GM12874 (cell line): ENCODE measurements around the gene SARS2.

Source experiments
- CTCF ChIP-seq: IDR thresholded peaks from 2 replicates; pipeline ENCODE4 v1.5.1; 2011; ENCODE audit warnings: low read depth, mild to moderate bottlenecking, control low read depth, low read length, moderate library complexity; ENCODE audit not compliant: insufficient read depth

Gene SARS2

DNA sequence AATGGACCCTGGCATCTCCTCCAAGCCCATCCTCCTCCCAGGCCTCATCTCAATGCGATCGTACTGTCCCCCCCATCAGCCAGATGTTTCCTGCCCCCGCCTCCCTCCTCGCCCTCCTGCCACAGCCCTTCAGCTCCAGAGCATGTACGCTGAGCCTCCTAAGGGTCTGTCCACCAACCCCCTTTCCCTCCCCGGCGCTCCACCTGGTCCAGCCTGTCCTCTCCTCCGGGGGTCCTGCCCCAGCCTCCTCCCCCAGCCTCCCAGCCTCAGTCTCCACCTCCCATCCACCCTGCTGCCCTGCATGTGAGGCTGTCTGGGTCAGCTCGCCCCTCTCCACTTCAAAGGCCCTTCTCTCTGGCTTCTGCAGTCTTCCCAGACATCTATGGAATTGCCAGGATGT, 35.6 kb downstream of the SARS2 start:
- TF ChIP-seq CTCF, result no peak

GRCh38 chr19:38893341-38893771, 37.2 kb downstream of the SARS2 start:
- no peak for TF ChIP-seq CTCF

GRCh38 chr19:38892841-38893240, 37.7 kb downstream of the SARS2 start:
- TF ChIP-seq CTCF, result no peak

DNA sequence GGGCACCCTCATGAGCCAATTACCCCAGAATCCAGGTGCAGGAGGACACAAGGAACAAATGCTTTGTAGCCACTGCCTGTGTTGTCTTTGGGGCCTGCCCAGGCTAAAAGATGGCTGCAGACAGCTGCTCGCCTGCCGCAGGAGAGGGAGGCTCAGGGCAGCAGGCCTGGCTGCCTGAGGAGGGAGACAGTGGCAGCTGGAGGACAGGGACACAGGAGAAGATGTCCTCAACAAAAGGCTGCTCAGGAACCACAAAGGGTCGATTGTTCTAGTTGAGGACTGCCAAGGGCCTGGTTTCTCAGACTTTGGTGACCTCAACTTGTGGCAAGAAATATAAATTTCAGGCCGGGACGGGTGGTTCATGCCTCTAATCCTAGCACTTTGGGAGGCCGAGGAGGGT, 38.8 kb downstream of the SARS2 start:
- no peak for TF ChIP-seq CTCF

DNA sequence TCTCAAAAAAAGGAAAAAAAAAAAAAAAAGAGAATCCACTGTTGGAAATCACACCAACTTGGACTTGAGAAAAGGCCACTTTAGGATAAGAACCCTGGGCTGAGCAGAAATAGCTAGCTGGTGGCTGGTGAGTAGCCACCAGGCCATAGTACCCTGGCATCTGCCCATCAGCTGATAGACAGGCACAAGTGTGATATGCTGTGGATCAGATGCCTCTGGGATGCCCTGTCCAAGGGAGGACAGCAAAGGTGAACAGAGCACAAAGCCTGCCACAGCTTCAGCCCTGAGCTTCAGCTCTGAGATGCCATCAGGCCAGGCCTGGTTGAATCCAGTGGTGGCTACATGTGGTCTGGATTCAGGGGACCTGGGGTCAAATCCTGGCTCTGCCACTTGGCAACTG, 39.9 kb downstream of the SARS2 start:
- TF ChIP-seq CTCF, result no peak

DNA sequence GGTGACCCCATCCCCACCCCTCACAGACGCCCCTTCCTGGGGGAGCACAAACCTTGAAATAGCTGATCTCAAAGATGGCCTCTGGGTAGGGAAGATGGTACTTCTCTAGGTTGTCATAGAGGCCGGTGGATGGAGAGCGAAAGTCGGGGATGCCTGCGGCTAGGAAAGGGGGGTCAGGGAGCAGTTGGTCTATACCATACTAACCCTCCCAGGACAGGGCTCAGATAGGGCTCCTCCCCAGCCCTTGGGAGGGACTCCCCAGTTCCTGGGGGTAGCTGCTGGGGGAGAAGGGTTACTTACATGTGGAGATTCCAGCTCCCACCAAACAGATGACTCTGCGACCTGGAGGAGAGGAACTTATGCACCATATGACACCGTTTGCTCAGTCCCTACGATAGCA, 40.8 kb downstream of the SARS2 start:
- TF ChIP-seq CTCF, result no peak

GRCh38 chr19:38888876-38889275, 41.7 kb downstream of the SARS2 start:
- no peak for TF ChIP-seq CTCF

GRCh38 chr19:38883286-38883685, 47.3 kb downstream of the SARS2 start:
- no peak for TF ChIP-seq CTCF
